SK-N-SH treated with all-trans-retinoic acid at 6 μM for 48 hours (cell line): Measurements from ENCODE around the gene LIG1.

Experiments
- ATAC-seq: fragments of 200-7000 bp; cut with Tn5 transposase; 3 replicates; pipeline ENCODE4 v1.9.1; 2020; ENCODE audit warnings: mild to moderate bottlenecking, moderate library complexity
- ARNTL ChIP-seq: fragments of 450-650 bp; formaldehyde crosslinking; IDR thresholded peaks from 2 replicates; pipeline ENCODE4 v1.5.0; 2020; ENCODE audit warnings: low read depth, mild to moderate bottlenecking, moderate library complexity, borderline replicate concordance
- BACH2 ChIP-seq: fragments of 250-450 bp; sonication (Bioruptor Pico); IDR thresholded peaks from 2 replicates; pipeline ENCODE4 v1.9.0; 2021; ENCODE audit warnings: mild to moderate bottlenecking, borderline replicate concordance
- CSDC2 ChIP-seq: fragments of 250-450 bp; sonication (Bioruptor Pico); IDR thresholded peaks from 2 replicates; pipeline ENCODE4 v1.5.0; 2020; ENCODE audit warnings: mild to moderate bottlenecking, moderate library complexity
- ESRRG ChIP-seq: fragments of 250-450 bp; sonication (Bioruptor Pico); IDR thresholded peaks from 2 replicates; pipeline ENCODE4 v1.6.1; 2021; ENCODE audit warnings: mild to moderate bottlenecking
- GLIS3 ChIP-seq: fragments of 250-450 bp; sonication (Bioruptor Pico); IDR thresholded peaks from 2 replicates; pipeline ENCODE4 v1.5.0; 2020; ENCODE audit warnings: mild to moderate bottlenecking, moderate library complexity
- ISL1 ChIP-seq: fragments of 250-450 bp; sonication (Bioruptor Pico); IDR thresholded peaks from 2 replicates; pipeline ENCODE4 v2.1.2; 2022; ENCODE audit warnings: mild to moderate bottlenecking, moderate library complexity
- OSR1 ChIP-seq: fragments of 250-450 bp; sonication (Bioruptor Pico); IDR thresholded peaks from 2 replicates; pipeline ENCODE4 v1.8.0; 2022; ENCODE audit warnings: moderate library complexity, mild to moderate bottlenecking, inconsistent platforms
- PPARA ChIP-seq: fragments of 250-450 bp; sonication (Bioruptor Pico); IDR thresholded peaks from 2 replicates; pipeline ENCODE4 v1.5.0; 2020; ENCODE audit warnings: mild to moderate bottlenecking, borderline replicate concordance
- RARB ChIP-seq: fragments of 250-450 bp; sonication (Bioruptor Pico); IDR thresholded peaks from 2 replicates; pipeline ENCODE4 v1.8.0; 2021; ENCODE audit warnings: mild to moderate bottlenecking, moderate library complexity
- SNAI2 ChIP-seq: fragments of 250-450 bp; sonication (Bioruptor Pico); IDR thresholded peaks from 2 replicates; pipeline ENCODE4 v1.5.0; 2020; ENCODE audit warnings: mild to moderate bottlenecking, moderate library complexity
- TCF4 ChIP-seq: fragments of 250-450 bp; sonication (Bioruptor Pico); IDR thresholded peaks from 2 replicates; pipeline ENCODE4 v1.8.0; 2021; ENCODE audit warnings: mild to moderate bottlenecking, moderate library complexity, borderline replicate concordance
- TOX ChIP-seq: fragments of 250-450 bp; sonication (Bioruptor Pico); IDR thresholded peaks from 2 replicates; pipeline ENCODE4 v1.8.0; 2021; ENCODE audit warnings: mild to moderate bottlenecking, moderate library complexity, borderline replicate concordance
- ZC3H10 ChIP-seq: fragments of 250-450 bp; sonication (Bioruptor Pico); IDR thresholded peaks from 2 replicates; pipeline ENCODE4 v1.5.1; 2021; ENCODE audit warnings: mild to moderate bottlenecking, moderate library complexity
- ZFP3 ChIP-seq: fragments of 250-450 bp; sonication (Bioruptor Pico); IDR thresholded peaks from 2 replicates; pipeline ENCODE4 v1.5.0; 2020; ENCODE audit warnings: mild to moderate bottlenecking, moderate library complexity
- ZFP30 ChIP-seq: fragments of 450-650 bp; formaldehyde crosslinking; IDR thresholded peaks from 2 replicates; pipeline ENCODE4 v1.5.0; 2022; ENCODE audit warnings: mild to moderate bottlenecking, moderate library complexity
- ZNF565 ChIP-seq: fragments of 450-650 bp; formaldehyde crosslinking; conservative IDR thresholded peaks from 2 replicates; pipeline ENCODE4 v1.5.0; 2020; ENCODE audit warnings: low read depth, mild to moderate bottlenecking, moderate library complexity
- ZNF70 ChIP-seq: fragments of 450-650 bp; formaldehyde crosslinking; IDR thresholded peaks from 2 replicates; pipeline ENCODE4 v1.5.0; 2020; ENCODE audit warnings: mild to moderate bottlenecking, moderate library complexity
- ZNF8 ChIP-seq: fragments of 450-650 bp; formaldehyde crosslinking; IDR thresholded peaks from 2 replicates; pipeline ENCODE4 v1.5.0; 2020; ENCODE audit warnings: mild to moderate bottlenecking, moderate library complexity
- TF ChIP-seq, protein P1 (sequence below): fragments of 250-450 bp; sonication (Bioruptor Pico); IDR thresholded peaks from 2 replicates; pipeline ENCODE4 v1.5.1; 2020; ENCODE audit warnings: low read depth, mild to moderate bottlenecking, moderate library complexity
- TF ChIP-seq, protein P2 (sequence below): fragments of 250-450 bp; sonication (Bioruptor Pico); IDR thresholded peaks from 2 replicates; pipeline ENCODE4 v1.8.0; 2020; ENCODE audit warnings: mild to moderate bottlenecking, moderate library complexity, borderline replicate concordance
- TF ChIP-seq, protein P3 (sequence below): fragments of 250-450 bp; sonication (Bioruptor Pico); IDR thresholded peaks from 2 replicates; pipeline ENCODE4 v1.5.1; 2021; ENCODE audit warnings: mild to moderate bottlenecking, moderate library complexity
- TF ChIP-seq, protein P4 (sequence below): fragments of 250-450 bp; sonication (Bioruptor Pico); IDR thresholded peaks from 2 replicates; pipeline ENCODE4 v1.5.0; 2020; ENCODE audit warnings: mild to moderate bottlenecking, moderate library complexity

The LIG1 gene

DNA sequence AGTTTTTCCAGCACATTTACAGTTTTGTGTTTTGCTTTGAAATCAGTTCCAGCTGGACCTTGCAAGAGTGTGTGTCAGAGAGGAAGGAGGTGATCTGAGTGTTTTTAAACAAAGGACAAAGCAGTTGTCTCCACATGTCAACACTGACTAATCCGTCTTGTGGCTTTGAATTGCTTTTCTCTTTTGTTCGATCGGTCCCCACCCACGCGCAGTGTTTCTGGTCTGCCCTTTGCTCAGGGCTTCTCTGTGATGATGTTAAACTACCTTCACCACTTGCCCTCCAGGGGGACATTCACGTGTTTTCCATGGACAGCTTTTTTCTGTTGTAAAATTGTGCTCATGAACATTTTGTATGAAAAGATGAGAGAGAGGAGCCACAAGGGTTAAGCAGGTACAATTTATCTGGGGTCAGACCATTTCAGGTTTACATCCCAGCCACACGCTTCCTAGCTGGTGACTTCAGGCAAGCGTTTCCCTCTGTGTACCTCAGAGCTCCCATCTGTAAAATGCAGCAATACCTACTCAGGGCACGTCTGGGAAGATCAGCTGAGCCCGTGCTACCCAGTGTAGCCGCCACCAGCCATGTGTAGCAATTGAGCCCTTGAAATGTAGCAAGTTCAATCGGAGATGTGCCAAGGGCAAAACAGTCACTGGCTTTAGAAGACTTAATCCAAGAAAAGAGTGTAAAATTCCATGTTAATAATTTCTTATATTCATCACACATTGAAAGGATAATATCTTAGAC, 46.1 kb downstream of the LIG1 start (continued):
- TF ChIP-seq, protein P1, sequence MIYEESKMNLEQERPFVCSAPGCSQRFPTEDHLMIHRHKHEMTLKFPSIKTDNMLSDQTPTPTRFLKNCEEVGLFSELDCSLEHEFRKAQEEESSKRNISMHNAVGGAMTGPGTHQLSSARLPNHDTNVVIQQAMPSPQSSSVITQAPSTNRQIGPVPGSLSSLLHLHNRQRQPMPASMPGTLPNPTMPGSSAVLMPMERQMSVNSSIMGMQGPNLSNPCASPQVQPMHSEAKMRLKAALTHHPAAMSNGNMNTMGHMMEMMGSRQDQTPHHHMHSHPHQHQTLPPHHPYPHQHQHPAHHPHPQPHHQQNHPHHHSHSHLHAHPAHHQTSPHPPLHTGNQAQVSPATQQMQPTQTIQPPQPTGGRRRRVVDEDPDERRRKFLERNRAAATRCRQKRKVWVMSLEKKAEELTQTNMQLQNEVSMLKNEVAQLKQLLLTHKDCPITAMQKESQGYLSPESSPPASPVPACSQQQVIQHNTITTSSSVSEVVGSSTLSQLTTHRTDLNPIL (CRISPR knock-in tag), result no peak
- TF ChIP-seq ESRRG (CRISPR knock-in tag), result no peak
- TF ChIP-seq, protein P2, sequence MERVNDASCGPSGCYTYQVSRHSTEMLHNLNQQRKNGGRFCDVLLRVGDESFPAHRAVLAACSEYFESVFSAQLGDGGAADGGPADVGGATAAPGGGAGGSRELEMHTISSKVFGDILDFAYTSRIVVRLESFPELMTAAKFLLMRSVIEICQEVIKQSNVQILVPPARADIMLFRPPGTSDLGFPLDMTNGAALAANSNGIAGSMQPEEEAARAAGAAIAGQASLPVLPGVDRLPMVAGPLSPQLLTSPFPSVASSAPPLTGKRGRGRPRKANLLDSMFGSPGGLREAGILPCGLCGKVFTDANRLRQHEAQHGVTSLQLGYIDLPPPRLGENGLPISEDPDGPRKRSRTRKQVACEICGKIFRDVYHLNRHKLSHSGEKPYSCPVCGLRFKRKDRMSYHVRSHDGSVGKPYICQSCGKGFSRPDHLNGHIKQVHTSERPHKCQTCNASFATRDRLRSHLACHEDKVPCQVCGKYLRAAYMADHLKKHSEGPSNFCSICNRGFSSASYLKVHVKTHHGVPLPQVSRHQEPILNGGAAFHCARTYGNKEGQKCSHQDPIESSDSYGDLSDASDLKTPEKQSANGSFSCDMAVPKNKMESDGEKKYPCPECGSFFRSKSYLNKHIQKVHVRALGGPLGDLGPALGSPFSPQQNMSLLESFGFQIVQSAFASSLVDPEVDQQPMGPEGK (CRISPR knock-in tag), result no peak
- no peak for TF ChIP-seq OSR1
- no peak for TF ChIP-seq TOX
- TF ChIP-seq ZFP3, result no peak
- no peak for TF ChIP-seq GLIS3 (CRISPR knock-in tag)

DNA sequence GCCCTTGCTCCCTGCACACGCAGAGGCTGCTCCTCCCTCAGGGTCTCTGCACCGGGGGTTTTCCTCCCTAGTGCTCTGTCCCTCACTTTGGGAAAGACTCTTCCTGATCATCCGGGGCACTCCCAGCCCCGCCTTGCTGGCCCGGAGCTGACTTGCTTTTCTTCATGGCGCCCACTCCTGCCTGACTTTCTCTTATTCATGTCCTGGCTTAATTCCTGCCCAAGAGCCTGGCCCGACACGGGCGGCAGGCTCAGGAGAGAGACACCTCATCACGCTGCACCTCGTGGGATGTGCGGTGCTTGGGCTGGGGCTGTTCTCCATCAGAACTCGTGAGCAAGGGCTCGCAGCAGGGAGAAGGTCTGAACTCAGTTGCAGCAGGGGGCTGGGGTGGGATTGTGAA, 47.7 kb downstream of the LIG1 start:
- no peak for TF ChIP-seq ZNF70 (CRISPR knock-in tag)
- no peak for TF ChIP-seq RARB (CRISPR knock-in tag)
- TF ChIP-seq ZFP30 (CRISPR knock-in tag), result no peak
- no peak for TF ChIP-seq ESRRG (CRISPR knock-in tag)
- no peak for TF ChIP-seq SNAI2 (CRISPR knock-in tag)
- no peak for TF ChIP-seq ZC3H10
- TF ChIP-seq, protein P3, sequence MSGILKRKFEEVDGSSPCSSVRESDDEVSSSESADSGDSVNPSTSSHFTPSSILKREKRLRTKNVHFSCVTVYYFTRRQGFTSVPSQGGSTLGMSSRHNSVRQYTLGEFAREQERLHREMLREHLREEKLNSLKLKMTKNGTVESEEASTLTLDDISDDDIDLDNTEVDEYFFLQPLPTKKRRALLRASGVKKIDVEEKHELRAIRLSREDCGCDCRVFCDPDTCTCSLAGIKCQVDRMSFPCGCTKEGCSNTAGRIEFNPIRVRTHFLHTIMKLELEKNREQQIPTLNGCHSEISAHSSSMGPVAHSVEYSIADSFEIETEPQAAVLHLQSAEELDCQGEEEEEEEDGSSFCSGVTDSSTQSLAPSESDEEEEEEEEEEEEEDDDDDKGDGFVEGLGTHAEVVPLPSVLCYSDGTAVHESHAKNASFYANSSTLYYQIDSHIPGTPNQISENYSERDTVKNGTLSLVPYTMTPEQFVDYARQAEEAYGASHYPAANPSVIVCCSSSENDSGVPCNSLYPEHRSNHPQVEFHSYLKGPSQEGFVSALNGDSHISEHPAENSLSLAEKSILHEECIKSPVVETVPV (CRISPR knock-in tag), result no peak
- TF ChIP-seq BACH2 (CRISPR knock-in tag), result no peak
- TF ChIP-seq ZNF565 (CRISPR knock-in tag), result no peak
- no peak for TF ChIP-seq GLIS3 (CRISPR knock-in tag)
- TF ChIP-seq, protein P4, sequence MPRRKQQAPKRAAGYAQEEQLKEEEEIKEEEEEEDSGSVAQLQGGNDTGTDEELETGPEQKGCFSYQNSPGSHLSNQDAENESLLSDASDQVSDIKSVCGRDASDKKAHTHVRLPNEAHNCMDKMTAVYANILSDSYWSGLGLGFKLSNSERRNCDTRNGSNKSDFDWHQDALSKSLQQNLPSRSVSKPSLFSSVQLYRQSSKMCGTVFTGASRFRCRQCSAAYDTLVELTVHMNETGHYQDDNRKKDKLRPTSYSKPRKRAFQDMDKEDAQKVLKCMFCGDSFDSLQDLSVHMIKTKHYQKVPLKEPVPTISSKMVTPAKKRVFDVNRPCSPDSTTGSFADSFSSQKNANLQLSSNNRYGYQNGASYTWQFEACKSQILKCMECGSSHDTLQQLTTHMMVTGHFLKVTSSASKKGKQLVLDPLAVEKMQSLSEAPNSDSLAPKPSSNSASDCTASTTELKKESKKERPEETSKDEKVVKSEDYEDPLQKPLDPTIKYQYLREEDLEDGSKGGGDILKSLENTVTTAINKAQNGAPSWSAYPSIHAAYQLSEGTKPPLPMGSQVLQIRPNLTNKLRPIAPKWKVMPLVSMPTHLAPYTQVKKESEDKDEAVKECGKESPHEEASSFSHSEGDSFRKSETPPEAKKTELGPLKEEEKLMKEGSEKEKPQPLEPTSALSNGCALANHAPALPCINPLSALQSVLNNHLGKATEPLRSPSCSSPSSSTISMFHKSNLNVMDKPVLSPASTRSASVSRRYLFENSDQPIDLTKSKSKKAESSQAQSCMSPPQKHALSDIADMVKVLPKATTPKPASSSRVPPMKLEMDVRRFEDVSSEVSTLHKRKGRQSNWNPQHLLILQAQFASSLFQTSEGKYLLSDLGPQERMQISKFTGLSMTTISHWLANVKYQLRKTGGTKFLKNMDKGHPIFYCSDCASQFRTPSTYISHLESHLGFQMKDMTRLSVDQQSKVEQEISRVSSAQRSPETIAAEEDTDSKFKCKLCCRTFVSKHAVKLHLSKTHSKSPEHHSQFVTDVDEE (CRISPR knock-in tag), result no peak
- no peak for TF ChIP-seq TCF4 (CRISPR knock-in tag)
- TF ChIP-seq ARNTL (CRISPR knock-in tag), result no peak
- ATAC-seq, result no peak

DNA sequence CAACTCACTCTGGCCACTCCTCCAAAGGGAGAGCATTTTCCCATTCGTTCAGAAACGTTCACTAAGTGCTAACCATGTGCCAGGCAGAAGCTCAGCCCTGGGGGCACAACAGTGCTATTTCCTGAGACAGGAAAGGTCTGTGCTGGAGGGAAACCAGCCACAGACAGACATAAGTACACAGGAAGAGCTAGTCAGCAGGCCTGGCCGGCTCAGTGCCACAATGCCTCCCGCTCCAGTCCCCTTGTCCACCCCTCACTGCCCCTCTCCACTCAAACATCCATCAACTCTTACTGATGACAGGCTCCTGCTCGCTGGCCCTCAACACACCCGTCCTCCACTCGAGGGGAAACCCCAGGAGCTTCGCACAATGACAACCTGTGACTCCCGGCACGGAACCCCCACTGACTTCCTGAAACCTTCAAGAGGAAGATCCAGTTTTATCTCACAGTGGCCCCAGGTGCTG, 48.2 kb downstream of the LIG1 start:
- ATAC-seq, result no peak

More for the DNA sequence above, 48.2 kb downstream of the LIG1 start:
- TF ChIP-seq ISL1 (CRISPR knock-in tag), result no peak
- TF ChIP-seq BACH2 (CRISPR knock-in tag), result no peak
- TF ChIP-seq ZFP30 (CRISPR knock-in tag), result no peak
- TF ChIP-seq ZNF565 (CRISPR knock-in tag), result no peak
- TF ChIP-seq, protein P3 (CRISPR knock-in tag), result no peak
- TF ChIP-seq RARB (CRISPR knock-in tag), result no peak
- TF ChIP-seq CSDC2, result no peak
- TF ChIP-seq ZNF8 (CRISPR knock-in tag), result no peak
- no peak for TF ChIP-seq ZNF70 (CRISPR knock-in tag)
- no peak for TF ChIP-seq GLIS3 (CRISPR knock-in tag)
- TF ChIP-seq ZC3H10, result no peak
- no peak for TF ChIP-seq OSR1
- no peak for TF ChIP-seq PPARA
- TF ChIP-seq TCF4 (CRISPR knock-in tag), result no peak
- TF ChIP-seq TOX, result no peak
